HG03378 (cell line): Measurements from ENCODE around the gene CDH7.

Experiments
- ATAC-seq: cut with Tn5 transposase; IDR thresholded peaks from one replicate; pipeline ENCODE4 v1.9.1; 2021; ENCODE audit warnings: mild to moderate bottlenecking, moderate library complexity; ENCODE audit not compliant: unreplicated experiment

The CDH7 gene

DNA sequence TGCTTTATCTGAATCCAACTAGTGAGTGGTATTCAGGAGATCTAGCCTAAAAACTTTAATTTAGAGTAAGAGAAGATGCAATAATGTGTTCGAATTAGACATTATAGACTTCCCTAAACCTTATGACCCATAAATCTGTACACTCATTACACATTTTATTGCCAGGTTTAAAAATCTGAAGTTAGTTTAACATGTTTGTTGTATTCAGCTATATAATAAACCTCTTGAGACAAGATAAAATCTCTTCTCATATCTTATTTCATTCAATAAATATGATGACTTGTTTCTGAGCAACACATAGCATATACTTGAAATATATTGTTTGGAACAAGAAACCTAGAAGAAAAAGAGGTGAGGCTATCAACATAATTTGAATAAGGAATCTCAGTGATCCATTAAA is 150.7 kb downstream of the CDH7 start:
- no peak for ATAC-seq

DNA sequence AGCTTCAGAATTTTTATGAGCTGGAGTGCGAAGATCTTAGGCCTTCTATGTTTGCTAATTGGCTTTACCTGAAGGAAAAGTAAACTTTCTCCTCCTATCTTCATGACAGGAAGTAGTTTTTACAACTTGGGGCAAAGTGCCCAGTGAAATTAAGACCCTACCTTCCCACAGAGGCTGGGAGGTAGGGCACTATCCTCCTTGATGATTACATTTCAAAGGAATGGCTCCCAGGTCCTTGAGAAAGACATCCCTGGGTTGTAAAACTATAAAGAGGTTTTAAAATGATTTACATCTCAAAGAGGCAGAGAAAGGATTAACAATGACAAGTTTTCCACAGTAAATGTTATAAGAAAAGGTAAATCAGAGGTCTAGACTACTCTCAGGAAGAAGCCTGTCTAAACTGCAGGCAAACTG is 155.8 kb downstream of the CDH7 start:
- ATAC-seq, result no peak

DNA sequence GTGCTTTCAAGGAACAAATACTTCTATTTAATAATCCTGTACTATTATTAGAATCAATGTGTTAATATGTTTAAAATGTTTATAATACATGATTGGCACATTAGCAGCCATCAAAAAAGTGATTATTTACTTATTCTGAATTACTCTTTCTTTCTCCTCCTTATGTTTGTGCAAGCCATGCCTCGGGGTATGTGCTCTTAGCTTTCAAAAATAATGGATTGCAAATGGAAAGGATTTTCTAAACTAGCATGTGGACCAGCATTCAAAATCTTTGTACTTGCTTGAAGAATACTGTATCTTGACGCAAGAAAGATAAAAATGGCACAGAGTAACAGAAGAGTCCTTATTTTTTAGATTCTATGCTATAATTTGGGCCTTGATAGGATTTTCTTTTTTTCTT is 156.5 kb downstream of the CDH7 start:
- no peak for ATAC-seq

DNA sequence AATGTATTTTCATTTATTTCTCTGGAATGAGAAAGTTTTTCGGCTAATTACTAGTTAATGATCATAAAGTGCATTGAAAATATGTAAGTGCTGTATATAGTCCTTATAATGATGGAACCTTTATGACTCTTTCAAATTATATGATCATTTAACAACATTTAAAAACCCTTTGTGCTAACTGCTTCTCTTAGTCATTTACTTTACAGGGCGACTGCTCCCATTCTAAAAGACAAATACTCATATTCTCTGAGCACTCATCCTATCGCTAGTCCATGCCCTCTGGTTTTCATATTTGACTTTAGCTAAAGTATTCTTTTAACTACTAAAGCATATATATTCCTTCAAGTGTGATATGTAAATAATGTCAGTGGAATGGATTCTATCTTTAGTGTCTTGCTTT is 168.2 kb downstream of the CDH7 start:
- no peak for ATAC-seq

DNA sequence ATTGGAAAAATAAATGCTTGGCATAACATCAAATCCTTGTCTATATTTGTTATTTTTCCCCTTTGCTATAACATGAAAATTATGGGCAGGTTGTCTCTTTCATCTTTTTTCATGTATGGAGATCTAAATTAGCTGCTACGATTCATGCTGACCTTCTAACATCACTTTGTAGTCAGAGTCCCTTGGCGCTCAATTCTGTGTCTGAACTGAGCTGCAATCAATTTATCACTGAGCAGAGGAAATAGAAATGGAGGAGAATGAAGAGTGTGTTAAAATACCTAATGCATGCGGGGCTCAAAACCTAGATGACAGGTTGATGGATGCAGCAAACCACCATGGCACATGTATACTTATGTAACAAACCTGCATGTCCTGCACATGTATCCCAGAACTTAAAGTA is 168.9 kb downstream of the CDH7 start:
- ATAC-seq, result no peak

DNA sequence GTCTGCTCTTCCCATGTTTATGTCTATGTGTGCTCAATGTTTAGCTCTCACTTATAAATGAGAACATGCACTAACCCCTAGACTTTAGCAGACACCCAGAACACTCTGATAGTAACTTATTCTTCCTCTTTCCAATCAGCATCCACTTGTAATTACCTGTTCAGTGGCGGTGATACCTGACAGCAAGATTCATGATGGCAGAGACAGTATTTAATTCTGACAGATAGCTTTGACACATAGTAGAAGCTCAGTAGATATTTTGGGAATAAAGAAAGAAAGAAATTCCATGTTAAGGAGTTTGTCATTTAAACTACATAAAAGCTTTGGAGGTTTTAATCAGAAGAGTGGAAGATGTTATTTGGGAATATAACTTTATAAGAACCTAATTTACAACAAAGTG is 171.3 kb downstream of the CDH7 start:
- ATAC-seq, result no peak

DNA sequence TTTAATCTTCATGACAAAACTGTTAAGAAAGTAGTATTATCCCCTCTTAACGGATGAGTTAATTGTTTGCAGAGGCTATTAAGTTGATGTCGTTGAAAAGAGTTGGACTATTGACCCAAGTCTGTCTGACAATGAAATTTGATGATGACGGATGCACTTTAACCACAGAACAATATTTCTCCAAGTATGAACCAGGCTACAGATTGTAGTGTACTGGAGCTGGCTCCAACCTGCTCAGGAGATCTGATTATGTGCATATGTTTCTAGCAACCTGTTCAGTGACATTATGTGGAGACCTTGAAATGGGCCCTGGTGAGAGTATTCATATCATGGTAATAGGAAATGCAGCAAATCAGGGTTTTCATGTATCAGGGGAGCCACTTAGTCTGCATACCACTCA is 174.1 kb downstream of the CDH7 start:
- ATAC-seq, result no peak

DNA sequence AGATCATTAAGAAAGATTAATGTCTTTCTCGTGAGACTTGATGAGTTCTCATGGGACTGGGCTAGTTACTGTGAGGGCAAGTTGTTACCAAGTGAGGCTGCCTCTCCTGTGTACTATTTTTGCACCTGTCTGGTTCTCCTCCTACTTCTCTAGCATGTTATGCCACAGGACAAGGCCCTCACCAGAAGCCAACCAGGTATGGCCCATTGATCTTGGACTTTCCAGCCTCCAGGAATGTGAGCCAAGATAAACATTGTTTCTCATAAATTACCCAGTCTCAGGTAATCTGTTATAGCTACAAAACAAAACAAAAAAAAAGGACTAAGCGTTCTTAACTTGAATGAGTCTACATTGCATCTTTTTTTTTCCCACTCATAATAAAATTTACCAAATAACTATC is 184.1 kb downstream of the CDH7 start:
- ATAC-seq, result no peak

DNA sequence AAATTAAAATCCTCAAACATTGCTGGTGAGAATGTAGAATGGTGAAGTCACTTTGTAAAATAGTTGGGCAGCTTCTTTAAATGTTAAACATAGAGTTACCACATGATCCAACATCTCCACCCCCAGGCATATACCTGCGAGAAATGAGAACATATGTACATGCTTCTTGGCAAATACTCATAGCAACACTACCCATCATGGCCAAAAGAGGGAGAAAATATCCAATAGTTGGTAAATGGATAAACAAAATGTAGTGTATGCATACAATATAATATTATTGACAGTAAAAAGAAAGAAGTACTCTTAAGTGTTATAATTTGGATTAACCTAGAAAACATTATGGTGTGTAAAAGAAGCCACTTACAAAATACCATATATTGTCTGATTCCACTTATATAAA is 185.9 kb downstream of the CDH7 start:
- ATAC-seq, result no peak

DNA sequence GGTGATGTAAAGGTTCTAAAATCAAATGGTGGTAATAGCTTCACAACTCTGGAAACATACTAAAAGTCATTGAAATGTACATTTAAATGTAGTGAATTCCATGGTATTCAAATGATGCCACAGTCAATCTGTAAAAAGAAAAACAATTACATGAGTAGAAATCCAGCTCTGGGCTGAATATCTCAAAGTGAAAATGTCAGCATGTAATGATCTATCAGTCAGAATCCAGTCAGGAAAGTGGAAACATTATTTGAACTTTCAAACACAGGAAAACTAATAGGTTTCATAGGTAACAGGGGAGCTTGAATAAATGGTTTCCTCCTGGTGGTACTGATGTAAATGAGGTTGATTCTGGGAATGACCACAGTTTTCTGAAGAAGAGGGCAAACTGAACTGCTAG is 186.4 kb downstream of the CDH7 start:
- no peak for ATAC-seq

DNA sequence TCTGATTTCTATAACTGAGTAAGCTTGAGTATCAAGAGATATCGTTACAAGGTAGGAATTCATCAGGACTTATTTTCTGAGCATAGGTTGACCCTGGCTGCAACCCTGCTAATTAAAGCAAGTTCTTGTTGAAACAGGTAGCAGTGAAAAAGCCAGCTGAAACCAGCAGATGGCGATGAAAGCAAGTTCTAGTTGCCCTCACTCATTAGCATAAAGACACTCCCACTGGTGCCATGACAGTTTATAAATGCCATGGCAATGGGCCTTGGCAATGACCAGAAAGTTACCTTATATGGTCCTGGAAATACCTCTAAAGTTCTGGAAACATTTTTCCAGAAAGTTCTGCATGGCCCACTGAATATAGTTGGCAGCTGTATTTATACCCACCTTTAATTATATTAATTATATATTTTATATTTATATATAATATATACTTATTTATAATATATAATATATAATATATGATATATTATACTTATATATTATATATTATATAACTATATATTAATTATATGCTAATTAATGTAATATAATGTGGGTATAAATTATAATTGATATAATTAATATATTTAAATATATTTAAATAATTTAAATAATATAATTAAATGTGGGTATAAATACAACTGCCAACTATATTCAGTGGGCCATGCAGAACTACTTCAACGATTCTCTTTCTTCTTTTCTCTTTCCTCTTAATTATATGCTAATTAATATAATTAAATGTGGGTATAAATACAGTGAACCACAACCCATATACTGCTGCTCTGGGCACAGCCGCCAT is 188.0 kb downstream of the CDH7 start:
- ATAC-seq, result peak; percentile 61
